ENCODE measurements around the gene DHTKD1.

- TF ChIP-seq, protein P1, sequence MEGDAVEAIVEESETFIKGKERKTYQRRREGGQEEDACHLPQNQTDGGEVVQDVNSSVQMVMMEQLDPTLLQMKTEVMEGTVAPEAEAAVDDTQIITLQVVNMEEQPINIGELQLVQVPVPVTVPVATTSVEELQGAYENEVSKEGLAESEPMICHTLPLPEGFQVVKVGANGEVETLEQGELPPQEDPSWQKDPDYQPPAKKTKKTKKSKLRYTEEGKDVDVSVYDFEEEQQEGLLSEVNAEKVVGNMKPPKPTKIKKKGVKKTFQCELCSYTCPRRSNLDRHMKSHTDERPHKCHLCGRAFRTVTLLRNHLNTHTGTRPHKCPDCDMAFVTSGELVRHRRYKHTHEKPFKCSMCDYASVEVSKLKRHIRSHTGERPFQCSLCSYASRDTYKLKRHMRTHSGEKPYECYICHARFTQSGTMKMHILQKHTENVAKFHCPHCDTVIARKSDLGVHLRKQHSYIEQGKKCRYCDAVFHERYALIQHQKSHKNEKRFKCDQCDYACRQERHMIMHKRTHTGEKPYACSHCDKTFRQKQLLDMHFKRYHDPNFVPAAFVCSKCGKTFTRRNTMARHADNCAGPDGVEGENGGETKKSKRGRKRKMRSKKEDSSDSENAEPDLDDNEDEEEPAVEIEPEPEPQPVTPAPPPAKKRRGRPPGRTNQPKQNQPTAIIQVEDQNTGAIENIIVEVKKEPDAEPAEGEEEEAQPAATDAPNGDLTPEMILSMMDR (IDR thresholded peaks at IDR 0.05) = no peak
- TF ChIP-seq, protein P2, sequence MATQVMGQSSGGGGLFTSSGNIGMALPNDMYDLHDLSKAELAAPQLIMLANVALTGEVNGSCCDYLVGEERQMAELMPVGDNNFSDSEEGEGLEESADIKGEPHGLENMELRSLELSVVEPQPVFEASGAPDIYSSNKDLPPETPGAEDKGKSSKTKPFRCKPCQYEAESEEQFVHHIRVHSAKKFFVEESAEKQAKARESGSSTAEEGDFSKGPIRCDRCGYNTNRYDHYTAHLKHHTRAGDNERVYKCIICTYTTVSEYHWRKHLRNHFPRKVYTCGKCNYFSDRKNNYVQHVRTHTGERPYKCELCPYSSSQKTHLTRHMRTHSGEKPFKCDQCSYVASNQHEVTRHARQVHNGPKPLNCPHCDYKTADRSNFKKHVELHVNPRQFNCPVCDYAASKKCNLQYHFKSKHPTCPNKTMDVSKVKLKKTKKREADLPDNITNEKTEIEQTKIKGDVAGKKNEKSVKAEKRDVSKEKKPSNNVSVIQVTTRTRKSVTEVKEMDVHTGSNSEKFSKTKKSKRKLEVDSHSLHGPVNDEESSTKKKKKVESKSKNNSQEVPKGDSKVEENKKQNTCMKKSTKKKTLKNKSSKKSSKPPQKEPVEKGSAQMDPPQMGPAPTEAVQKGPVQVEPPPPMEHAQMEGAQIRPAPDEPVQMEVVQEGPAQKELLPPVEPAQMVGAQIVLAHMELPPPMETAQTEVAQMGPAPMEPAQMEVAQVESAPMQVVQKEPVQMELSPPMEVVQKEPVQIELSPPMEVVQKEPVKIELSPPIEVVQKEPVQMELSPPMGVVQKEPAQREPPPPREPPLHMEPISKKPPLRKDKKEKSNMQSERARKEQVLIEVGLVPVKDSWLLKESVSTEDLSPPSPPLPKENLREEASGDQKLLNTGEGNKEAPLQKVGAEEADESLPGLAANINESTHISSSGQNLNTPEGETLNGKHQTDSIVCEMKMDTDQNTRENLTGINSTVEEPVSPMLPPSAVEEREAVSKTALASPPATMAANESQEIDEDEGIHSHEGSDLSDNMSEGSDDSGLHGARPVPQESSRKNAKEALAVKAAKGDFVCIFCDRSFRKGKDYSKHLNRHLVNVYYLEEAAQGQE (IDR thresholded peaks at IDR 0.05; ENCODE audit: insufficient read depth in 1 of 2, low read depth in 2 of 2, low read length in 1 of 2) = no peak
- no peak for TF ChIP-seq POLR2AphosphoS5 (IDR thresholded peaks at IDR 0.05; ENCODE audit: low read depth, low read length)
- no peak for TF ChIP-seq SIN3A (IDR thresholded peaks at IDR 0.05; ENCODE audit: borderline replicate concordance, insufficient read depth, low read depth, low read length)
- TF ChIP-seq TCF7L2 (IDR thresholded peaks at IDR 0.05; ENCODE audit: low read depth, low read length) = no peak
Observed at GRCh38 chr10:12025591-12025990, 43.2 kb upstream of the DHTKD1 start.

All from Panc1 (cell line).